ENCODE data around the gene ZBTB4. TPM values are rescaled to one million over a fixed set of nuclear protein-coding genes. Genes with fewer than 3 reads are reported as not detected.
"Not testable (repeated sequence)": the region's sequence is repeated elsewhere in the genome, so short reads cannot be mapped to it uniquely, and the experiment has no call there.

ZBTB4 gene
- total RNA-seq, 1 experiment from 2014 or later = 17.7 TPM

GRCh38 chr17:7483255-7484066 is 4.0 kb upstream of the ZBTB4 start:
- ChIA-PET POLR2A (ENCODE audit: low non-redundant PET) (interaction anchor here (0.6 to 0.7 kb wide), 5 partner anchors 16 to 688 kb away, joined by 3 to 9 read pairs (median 4); partner anchors contain the start of gene CTDNEP1), CTCF (interaction anchor here (0.6 kb wide), 1 partner anchor 127 kb away, joined by 3 read pairs; no protein-coding TSS in a partner anchor)
- TSS peak; percentile 86 for BruUV-seq (replicated peaks)
- Histone ChIP-seq H3K27me3 (replicated peaks; ENCODE audit: insufficient read depth, low read depth, low read length, poor library complexity) (no peaks in the 10 kb centered on the region), H3K4me1 (ENCODE audit: insufficient read depth, low read length, poor library complexity, severe bottlenecking) (peaks cover 40% of the 10 kb centered on the region), H3K27ac (ENCODE audit: low read depth, low read length, poor library complexity, severe bottlenecking) (peak overlapping the region; percentile 100), H3K36me3 (ENCODE audit: insufficient read depth, low read length, poor library complexity, severe bottlenecking) (no peaks in the 10 kb centered on the region), H3K4me3 (ENCODE audit: low read depth, low read length, poor library complexity, severe bottlenecking) (peak overlapping the region; percentile 91), H3K9me3 (ENCODE audit: low read depth, low read length, poor library complexity, severe bottlenecking) (no peaks in the 10 kb centered on the region)
- DNase-seq (ENCODE audit: low spot score) = peak; percentile 93
- intact Hi-C loops (cut with micrococcal nuclease; ENCODE audit: unreplicated experiment) = loop anchor here (1.0 to 10.0 kb wide), 3 partner anchors 43 to 129 kb away; partner anchors contain the start of genes KCTD11, TMEM102 and TMEM95
- TF ChIP-seq CTCF (conservative IDR thresholded peaks at IDR 0.05; ENCODE audit: low read depth, low read length) = no peak
- no peak for TF ChIP-seq EZH2 (IDR thresholded peaks at IDR 0.05; ENCODE audit: borderline replicate concordance, low read depth, low read length, poor library complexity, severe bottlenecking)

- DNase-seq (ENCODE audit: low spot score); H3K36me3 ChIP-seq (ENCODE audit: insufficient read depth, low read length, poor library complexity, severe bottlenecking); H3K27me3 ChIP-seq (replicated peaks; ENCODE audit: insufficient read depth, low read depth, low read length, poor library complexity); CTCF ChIA-PET; BruUV-seq (replicated peaks); POLR2A ChIA-PET (ENCODE audit: low non-redundant PET); H3K9me3 ChIP-seq (ENCODE audit: low read depth, low read length, poor library complexity, severe bottlenecking): not testable (repeated sequence)
- intact Hi-C loops (cut with micrococcal nuclease; ENCODE audit: unreplicated experiment) = loop anchor here (1.0 to 10.0 kb wide), 2 partner anchors 47 to 128 kb away; partner anchors contain the start of genes KCTD11, TMEM102 and TMEM95
- H3K4me1 ChIP-seq (ENCODE audit: insufficient read depth, low read length, poor library complexity, severe bottlenecking) = peaks cover 46% of the 10 kb centered on the region
- H3K27ac ChIP-seq (ENCODE audit: low read depth, low read length, poor library complexity, severe bottlenecking) = peak overlapping the region; percentile 100
- H3K4me3 ChIP-seq (ENCODE audit: low read depth, low read length, poor library complexity, severe bottlenecking) = peak overlapping the region; percentile 91
Measured at GRCh38 chr17:7482742-7483088, 3.3 kb upstream of the ZBTB4 start.

GRCh38 chr17:7481842-7482741 is 2.7 kb upstream of the ZBTB4 start:
- BruUV-seq (replicated peaks); CTCF ChIA-PET; H3K36me3 ChIP-seq (ENCODE audit: insufficient read depth, low read length, poor library complexity, severe bottlenecking); DNase-seq (ENCODE audit: low spot score); H3K9me3 ChIP-seq (ENCODE audit: low read depth, low read length, poor library complexity, severe bottlenecking); H3K4me3 ChIP-seq (ENCODE audit: low read depth, low read length, poor library complexity, severe bottlenecking); H3K27me3 ChIP-seq (replicated peaks; ENCODE audit: insufficient read depth, low read depth, low read length, poor library complexity); POLR2A ChIA-PET (ENCODE audit: low non-redundant PET): not testable (repeated sequence)
- intact Hi-C loops (cut with micrococcal nuclease; ENCODE audit: unreplicated experiment) = loop anchor here (10.0 kb wide), 1 partner anchor 127 kb away; the partner anchor contains the start of genes KCTD11 and TMEM95
- Histone ChIP-seq H3K4me1 (ENCODE audit: insufficient read depth, low read length, poor library complexity, severe bottlenecking) (peaks cover 46% of the 10 kb centered on the region), H3K27ac (ENCODE audit: low read depth, low read length, poor library complexity, severe bottlenecking) (peak overlapping the region; percentile 100)

- BruUV-seq (replicated peaks); H3K9me3 ChIP-seq (ENCODE audit: low read depth, low read length, poor library complexity, severe bottlenecking); H3K36me3 ChIP-seq (ENCODE audit: insufficient read depth, low read length, poor library complexity, severe bottlenecking); CTCF ChIA-PET; H3K4me3 ChIP-seq (ENCODE audit: low read depth, low read length, poor library complexity, severe bottlenecking); H3K27me3 ChIP-seq (replicated peaks; ENCODE audit: insufficient read depth, low read depth, low read length, poor library complexity); POLR2A ChIA-PET (ENCODE audit: low non-redundant PET); DNase-seq (ENCODE audit: low spot score): not testable (repeated sequence)
- intact Hi-C loops (cut with micrococcal nuclease; ENCODE audit: unreplicated experiment) = loop anchor here (10.0 kb wide), 1 partner anchor 126 kb away; the partner anchor contains the start of genes KCTD11 and TMEM95
- peaks cover 44% of the 10 kb centered on the region for H3K4me1 ChIP-seq (ENCODE audit: insufficient read depth, low read length, poor library complexity, severe bottlenecking)
- peak within 1 kb of the TSS; percentile 97 for H3K27ac ChIP-seq (ENCODE audit: low read depth, low read length, poor library complexity, severe bottlenecking)
Measured at GRCh38 chr17:7481275-7481674, 1.8 kb upstream of the ZBTB4 start, which contains the start of gene SLC35G6. TSS of gene SLC35G6 (plus strand) at chr17:7481446. CDS start at chr17:7481517, 71 bp downstream.

Data from A673 (cell line).